Forelimb muscle (tissue), 1 donor: ENCODE measurements around the gene ENPP6. TPM values are rescaled to one million over a fixed set of nuclear protein-coding genes. Genes with fewer than 3 reads are reported as not detected.
"Not testable (repeated sequence)": the region's sequence is repeated elsewhere in the genome, so short reads cannot be mapped to it uniquely, and the experiment has no call there.

Source experiments
- DNase-seq: peaks from one replicate; pipeline ENCODE4 v3.0.0-alpha.2; 2013; ENCODE audit warnings: low read depth
- polyA plus RNA-seq: library from polyadenylated mRNA; unstranded; fragments of 120-200 nt; gene quantifications from one replicate; pipeline ENCODE4 v1.2.1, GENCODE V29; 2013; ENCODE audit not compliant: insufficient read length

Gene ENPP6
- polyA plus RNA-seq, 1 donor: 13.8 TPM

DNA sequence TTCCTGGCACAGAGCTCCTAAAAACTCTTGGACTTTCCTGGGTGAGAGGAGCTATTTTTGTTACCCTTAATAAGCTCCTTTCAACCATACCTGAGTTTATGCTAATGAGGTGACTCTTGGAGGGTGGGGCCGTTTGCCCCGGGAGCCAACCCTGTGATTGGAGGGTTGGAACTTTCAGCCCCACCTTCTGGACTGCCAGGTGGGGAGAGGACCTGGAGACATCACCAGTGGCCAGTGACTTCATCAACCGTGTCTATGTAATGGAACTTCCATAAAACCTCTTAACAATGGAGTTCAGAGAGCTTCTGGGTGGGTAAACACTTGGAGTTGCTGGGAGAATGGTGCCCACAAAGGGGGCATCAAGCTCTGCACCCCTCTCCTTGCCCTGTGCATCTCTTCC, 17.9 kb upstream of the ENPP6 start:
- DNase-seq: no peak

DNA sequence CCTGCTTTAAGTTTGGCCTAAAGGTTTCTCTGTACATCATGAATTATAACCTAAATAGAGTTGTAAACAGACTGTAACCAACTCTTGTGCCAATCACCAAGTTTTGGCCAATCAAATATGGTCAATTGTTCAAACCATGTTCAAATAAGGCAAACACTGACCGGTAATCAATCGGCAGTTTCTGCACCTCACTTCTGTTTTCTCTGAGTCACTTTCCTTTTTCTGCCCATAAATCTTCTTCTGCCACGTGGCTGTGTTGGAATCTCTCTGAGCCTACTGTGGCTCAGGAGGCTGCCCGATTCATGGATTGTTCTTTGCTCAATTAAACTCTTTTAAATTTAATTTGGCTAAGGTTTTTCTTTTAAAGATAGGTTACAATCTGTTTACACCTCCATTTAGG, 16.5 kb upstream of the ENPP6 start:
- DNase-seq: no peak

DNA sequence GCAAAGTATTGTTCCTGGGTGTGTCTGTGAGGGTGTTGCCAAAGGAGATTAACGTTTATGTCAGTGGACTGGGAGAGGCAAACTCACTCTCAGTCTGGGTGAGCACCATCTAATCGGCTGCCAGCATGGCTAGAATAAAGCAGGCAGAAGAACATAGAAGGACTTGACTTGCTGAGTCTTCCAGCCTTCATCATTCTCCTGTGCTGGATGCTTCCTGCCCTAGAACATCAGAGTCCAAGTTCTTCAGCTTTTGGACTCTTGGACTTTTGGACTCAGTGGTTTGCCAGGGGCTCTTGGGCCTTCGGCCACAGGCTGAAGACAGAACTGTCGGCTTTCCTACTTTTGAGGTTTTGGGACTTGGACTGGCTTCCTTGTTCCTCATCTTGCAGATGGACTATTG, 15.3 kb upstream of the ENPP6 start:
- no peak for DNase-seq

DNA sequence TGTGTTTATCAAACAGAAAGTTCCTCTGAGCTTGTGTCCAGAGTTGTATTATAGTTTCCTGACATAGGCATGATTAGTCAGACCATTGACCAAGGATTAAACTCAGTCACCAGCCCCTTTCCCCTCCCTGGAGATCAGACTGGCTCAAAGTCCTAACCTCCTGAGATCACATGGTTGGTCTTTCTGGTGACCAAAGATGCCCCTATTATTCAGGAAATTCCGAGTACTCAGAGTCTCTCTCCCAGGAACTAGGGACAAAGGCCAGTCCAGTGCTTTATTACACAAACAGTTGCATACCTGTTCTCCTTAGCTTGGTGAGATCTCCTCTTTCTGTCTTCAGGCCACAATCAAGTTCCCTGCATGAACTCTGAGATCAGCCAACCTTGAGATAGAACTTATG, 14.5 kb upstream of the ENPP6 start:
- DNase-seq: no peak

GRCh38 chr4:184231573-184231972, 13.9 kb upstream of the ENPP6 start:
- DNase-seq: no peak

DNA sequence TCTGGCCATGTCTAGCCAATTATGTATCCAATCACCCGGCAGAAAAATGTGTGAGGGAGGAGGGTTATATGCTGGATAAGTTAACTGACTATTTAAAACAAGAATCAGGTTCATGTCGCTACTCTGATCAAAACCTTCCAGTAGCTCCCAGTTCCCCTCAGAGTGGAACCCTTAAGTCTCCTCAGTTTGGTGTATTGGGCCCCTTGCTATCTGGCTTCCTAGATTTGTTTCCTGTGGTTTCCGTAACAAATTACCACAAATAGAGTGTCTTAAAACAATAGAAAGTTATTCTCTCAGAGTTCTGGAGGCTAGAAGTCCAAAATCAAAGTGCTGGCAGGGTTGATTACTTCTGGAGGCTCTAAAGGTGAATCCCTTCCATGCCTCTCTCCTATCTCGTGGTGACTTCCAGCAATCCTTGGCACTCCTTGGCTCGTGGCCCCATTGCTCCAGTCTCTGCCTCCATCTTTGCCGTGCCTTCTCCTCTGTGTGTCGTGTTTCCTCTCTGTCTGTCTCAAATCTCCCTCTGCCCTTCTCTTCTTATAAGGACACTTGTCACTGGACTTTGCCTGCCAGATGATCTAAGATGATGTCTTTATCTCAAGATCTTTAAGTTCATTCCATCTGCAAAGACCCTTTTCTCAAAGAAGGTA, 10.5 kb upstream of the ENPP6 start:
- no peak for DNase-seq

- no peak for DNase-seq
These were observed 1.2 kb downstream of the ENPP6 start for GRCh38 chr4:184216515-184216914.

- no peak for DNase-seq
These were observed 1.9 kb downstream of the ENPP6 start for GRCh38 chr4:184215709-184216328.

DNA sequence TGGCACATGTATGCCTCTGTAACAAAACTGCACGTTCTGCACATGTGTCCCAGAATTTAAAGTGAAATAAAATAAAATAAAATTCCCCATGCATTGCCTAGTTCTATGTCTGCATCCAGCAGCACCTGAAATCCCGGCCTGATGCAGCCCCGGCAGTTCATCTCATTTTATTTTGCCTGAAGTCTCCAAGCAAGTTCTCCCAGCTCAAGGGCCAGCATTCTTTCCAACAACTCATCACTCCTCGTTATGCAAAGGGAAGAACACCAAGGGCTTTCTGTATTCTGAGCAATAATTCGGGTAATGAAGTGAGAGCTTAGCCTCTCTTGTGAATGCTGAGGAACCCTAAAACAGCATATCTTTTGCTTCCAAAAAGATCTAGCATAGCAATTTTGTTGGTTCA, 2.7 kb downstream of the ENPP6 start:
- no peak for DNase-seq

DNA sequence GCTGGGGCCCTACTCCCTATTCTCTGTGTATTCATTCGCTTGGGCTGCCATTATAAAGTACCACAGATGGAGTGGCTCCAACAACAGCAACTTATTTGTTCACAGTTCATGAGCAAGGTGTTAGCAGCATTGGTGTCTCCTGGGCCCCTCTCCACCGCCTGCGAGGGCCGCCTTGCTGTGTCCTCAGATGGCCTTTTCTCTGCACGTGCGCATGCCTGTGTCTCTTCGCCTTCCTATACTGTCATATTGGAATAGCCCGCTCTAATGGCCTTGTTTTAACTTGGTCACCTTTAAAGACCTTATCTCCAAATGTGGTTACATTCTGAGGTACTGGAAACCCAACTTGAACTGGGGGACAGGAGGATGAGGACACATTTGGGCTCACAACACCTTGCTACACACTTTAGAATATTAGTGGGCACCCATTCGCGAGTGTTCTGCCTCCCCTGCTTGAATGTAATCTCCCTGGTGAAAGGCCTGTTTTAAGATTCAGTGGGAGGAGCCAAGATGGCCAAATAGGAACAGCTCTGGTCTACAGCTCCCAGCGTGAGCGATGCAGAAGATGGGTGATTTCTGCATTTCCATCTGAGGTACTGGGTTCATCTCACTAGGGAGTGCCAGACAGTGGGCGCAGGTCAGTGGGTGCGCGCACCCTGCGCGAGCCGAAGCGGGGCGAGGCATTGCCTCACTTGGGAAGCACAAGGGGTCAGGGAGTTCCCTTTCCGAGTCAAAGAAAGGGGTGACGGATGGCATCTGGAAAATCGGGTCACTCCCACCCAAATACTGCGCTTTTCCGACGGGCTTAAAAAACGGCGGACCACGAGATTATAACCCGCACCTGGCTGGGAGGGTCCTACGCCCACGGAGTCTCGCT, 9.7 kb downstream of the ENPP6 start:
- DNase-seq: not testable (repeated sequence)

- no peak for DNase-seq
These were observed 12.4 kb downstream of the ENPP6 start for GRCh38 chr4:184205243-184205642.

DNA sequence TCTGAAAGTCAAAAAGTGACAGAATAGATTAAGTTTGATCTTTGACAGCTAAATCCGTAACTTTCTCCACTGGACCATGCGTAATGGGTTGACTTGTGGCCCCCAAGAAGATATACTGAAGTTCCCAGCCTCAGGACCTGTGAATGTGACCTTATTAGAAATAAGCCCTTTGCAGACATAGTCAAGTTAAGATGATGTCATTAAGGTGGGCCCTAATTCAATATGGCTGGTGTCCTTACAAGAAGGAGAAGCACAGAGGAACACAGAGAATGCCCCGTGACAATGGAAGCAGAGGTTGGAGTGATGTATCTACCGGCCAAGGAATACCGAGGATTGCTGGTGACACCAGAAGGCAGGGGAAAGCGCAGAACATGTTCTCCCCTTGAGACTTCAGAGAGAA, 14.4 kb downstream of the ENPP6 start:
- DNase-seq: no peak

DNA sequence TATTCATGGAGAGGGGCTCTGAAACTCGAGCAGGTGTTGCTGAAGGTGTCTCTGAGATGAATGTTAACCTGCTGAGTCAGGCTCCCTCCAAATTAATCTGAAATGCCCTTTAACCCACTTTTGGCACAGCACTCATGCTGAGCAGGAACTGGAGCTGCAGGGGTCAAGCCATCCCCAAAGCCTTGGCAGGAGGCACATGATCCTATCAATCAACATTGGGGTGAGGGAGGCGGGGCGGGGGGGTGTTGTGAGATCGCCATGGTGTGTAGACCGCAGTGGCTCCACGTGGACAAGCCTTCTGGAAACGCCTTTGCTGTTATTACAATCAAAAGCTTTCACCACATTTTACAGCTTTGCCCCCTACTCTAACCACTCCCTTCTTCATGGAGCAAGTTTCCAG, 16.5 kb downstream of the ENPP6 start:
- DNase-seq: no peak

GRCh38 chr4:184200296-184200695, 17.4 kb downstream of the ENPP6 start:
- no peak for DNase-seq

GRCh38 chr4:184199780-184200179, 17.9 kb downstream of the ENPP6 start:
- DNase-seq: no peak

DNA sequence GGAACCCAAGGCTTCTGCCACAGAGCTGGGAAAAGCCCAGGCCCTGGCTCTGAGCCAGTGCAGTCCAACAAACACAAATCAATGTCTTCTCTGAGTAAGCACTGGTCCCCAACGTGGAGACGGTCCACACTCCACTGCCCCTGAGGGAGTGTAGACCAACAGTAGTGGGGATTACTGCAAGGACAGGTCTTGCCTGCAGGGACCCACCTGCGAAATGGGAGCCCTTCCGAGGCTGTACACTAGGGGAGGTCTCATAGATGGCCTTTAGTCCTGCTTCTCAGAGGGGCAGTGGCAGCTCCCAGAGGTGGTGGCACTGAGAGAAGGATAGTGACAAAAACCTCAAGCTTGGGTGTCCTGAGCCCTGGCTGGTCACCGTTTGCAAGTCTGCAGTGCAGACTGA, 19.5 kb downstream of the ENPP6 start:
- DNase-seq: no peak

DNA sequence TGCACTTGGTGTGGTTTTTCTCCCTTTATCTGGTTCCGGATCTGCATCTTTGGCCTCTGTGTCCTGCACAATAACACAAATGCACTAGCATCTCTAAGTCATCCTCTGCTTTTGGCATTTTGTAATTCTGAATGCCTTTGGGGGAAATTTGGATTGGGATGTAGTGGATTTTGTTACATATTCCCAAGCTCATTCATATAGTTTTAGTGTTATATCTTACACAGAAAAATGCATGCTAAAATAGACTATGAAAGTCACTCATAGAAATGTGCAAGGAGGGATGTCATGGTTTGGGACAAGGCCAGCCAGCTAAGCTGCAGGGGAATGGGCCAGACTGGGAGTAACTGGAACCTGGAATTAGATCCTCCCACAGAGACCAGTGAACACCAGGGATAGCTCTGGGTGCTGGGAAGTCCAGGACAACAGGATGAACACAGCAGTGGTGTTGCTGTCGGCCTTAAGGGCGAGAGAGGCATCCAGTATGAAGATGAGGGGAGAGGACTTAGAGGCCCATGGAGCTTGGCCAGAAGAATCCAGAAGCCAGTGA, 20.1 kb downstream of the ENPP6 start:
- DNase-seq: no peak

GRCh38 chr4:184196730-184197385, 20.8 kb downstream of the ENPP6 start:
- DNase-seq: no peak

- no peak for DNase-seq
These were observed 23.8 kb downstream of the ENPP6 start for GRCh38 chr4:184193556-184194525.

- DNase-seq: no peak
These were observed 24.7 kb downstream of the ENPP6 start for GRCh38 chr4:184192933-184193332.

- no peak for DNase-seq
These were observed 26.4 kb downstream of the ENPP6 start for GRCh38 chr4:184191267-184191666.
